Measurements from ENCODE around the gene CDHR2. TPM values are rescaled to one million over a fixed set of nuclear protein-coding genes. Genes with fewer than 3 reads are reported as not detected.

The CDHR2 gene
- total and polyA plus RNA-seq, 2 of the 13 experiments (the other 11 are each of a cell fraction or from before 2014, with no cell fraction given) = 17.9 to 20.9 TPM

DNA sequence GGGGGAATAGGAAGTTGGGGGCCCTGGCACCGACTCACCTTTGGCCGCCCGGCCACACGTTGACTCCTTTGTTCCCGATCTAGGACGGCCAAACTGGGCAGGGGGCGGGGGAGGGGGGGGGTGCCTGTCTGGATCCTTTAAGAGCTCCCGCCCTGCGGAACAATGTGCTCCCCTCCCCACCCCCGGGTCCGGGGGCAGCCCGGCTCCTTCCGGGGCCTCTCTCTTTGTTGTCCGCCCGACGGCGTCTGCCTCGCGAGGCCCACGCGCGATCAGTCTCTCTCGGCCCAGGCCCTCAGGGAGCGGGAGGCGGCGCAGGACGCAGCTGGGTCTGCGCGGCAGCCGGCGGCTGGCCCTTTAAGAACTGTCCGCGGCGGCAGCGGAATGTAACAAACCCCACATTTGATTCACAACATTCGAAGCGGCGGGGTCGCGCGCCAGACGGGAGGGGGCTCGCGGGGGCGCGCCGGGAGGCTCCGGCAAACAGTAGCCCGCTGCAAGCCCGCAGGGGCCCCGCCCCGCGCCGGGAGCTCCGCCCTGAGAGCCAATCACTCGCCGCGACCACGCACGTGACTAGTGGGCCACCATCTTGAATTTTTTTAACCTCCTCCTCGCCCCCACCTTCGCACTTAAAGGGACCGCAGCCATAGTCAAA is 12.1 kb upstream of the CDHR2 start, which contains the start of gene RNF44 (continued):
- TF ChIP-seq HES4 (CRISPR knock-in tag; IDR thresholded peaks at IDR 0.05; ENCODE audit: borderline replicate concordance) (no peak), KMT2A (CRISPR knock-in tag; IDR thresholded peaks at IDR 0.05) (no peak), RBAK (CRISPR knock-in tag; IDR thresholded peaks at IDR 0.05) (no peak), PITX1 (CRISPR knock-in tag; IDR thresholded peaks at IDR 0.05) (no peak), ZNF101 (CRISPR knock-in tag; IDR thresholded peaks at IDR 0.05; ENCODE audit: borderline replicate concordance, low read depth) (no peak), NAIF1 (CRISPR knock-in tag; IDR thresholded peaks at IDR 0.05; ENCODE audit: borderline replicate concordance) (peak; percentile 51; the same call in 1 of the 2 replicates), ZNF510 (CRISPR knock-in tag; IDR thresholded peaks at IDR 0.05; ENCODE audit: low read depth) (no peak), CENPX (CRISPR knock-in tag; IDR thresholded peaks at IDR 0.05) (no peak), ZFP41 (CRISPR knock-in tag; IDR thresholded peaks at IDR 0.05; ENCODE audit: borderline replicate concordance) (no peak), XRCC5 (optimal IDR thresholded peaks at IDR 0.05; ENCODE audit: low read length) (peak; percentile 29), IKZF1 (IDR thresholded peaks at IDR 0.05) (no peak), ZNF33B (CRISPR knock-in tag; IDR thresholded peaks at IDR 0.05) (no peak), KDM3A (CRISPR knock-in tag; IDR thresholded peaks at IDR 0.05; ENCODE audit: low read depth) (no peak), ZNF546 (CRISPR knock-in tag; conservative IDR thresholded peaks at IDR 0.05) (0 out of 2 replicates have a peak, but pooled peaks have one; percentile 36), ZMAT3 (CRISPR knock-in tag; conservative IDR thresholded peaks at IDR 0.05) (no peak), SNRNP70 (IDR thresholded peaks at IDR 0.05; ENCODE audit: low read depth, low read length) (no peak), DR1 (CRISPR knock-in tag; IDR thresholded peaks at IDR 0.05) (no peak)
- TF ChIP-seq, protein P1, sequence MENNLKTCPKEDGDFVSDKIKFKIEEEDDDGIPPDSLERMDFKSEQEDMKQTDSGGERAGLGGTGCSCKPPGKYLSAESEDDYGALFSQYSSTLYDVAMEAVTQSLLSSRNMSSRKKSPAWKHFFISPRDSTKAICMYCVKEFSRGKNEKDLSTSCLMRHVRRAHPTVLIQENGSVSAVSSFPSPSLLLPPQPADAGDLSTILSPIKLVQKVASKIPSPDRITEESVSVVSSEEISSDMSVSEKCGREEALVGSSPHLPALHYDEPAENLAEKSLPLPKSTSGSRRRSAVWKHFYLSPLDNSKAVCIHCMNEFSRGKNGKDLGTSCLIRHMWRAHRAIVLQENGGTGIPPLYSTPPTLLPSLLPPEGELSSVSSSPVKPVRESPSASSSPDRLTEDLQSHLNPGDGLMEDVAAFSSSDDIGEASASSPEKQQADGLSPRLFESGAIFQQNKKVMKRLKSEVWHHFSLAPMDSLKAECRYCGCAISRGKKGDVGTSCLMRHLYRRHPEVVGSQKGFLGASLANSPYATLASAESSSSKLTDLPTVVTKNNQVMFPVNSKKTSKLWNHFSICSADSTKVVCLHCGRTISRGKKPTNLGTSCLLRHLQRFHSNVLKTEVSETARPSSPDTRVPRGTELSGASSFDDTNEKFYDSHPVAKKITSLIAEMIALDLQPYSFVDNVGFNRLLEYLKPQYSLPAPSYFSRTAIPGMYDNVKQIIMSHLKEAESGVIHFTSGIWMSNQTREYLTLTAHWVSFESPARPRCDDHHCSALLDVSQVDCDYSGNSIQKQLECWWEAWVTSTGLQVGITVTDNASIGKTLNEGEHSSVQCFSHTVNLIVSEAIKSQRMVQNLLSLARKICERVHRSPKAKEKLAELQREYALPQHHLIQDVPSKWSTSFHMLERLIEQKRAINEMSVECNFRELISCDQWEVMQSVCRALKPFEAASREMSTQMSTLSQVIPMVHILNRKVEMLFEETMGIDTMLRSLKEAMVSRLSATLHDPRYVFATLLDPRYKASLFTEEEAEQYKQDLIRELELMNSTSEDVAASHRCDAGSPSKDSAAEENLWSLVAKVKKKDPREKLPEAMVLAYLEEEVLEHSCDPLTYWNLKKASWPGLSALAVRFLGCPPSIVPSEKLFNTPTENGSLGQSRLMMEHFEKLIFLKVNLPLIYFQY (CRISPR knock-in tag; IDR thresholded peaks at IDR 0.05; ENCODE audit: borderline replicate concordance) = 0 out of 2 replicates have a peak, but pooled peaks have one; percentile 22
- TF ChIP-seq, protein P2, sequence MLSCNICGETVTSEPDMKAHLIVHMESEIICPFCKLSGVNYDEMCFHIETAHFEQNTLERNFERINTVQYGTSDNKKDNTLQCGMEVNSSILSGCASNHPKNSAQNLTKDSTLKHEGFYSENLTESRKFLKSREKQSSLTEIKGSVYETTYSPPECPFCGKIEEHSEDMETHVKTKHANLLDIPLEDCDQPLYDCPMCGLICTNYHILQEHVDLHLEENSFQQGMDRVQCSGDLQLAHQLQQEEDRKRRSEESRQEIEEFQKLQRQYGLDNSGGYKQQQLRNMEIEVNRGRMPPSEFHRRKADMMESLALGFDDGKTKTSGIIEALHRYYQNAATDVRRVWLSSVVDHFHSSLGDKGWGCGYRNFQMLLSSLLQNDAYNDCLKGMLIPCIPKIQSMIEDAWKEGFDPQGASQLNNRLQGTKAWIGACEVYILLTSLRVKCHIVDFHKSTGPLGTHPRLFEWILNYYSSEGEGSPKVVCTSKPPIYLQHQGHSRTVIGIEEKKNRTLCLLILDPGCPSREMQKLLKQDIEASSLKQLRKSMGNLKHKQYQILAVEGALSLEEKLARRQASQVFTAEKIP (CRISPR knock-in tag; IDR thresholded peaks at IDR 0.05; ENCODE audit: borderline replicate concordance) = no peak
- TF ChIP-seq, protein P3, sequence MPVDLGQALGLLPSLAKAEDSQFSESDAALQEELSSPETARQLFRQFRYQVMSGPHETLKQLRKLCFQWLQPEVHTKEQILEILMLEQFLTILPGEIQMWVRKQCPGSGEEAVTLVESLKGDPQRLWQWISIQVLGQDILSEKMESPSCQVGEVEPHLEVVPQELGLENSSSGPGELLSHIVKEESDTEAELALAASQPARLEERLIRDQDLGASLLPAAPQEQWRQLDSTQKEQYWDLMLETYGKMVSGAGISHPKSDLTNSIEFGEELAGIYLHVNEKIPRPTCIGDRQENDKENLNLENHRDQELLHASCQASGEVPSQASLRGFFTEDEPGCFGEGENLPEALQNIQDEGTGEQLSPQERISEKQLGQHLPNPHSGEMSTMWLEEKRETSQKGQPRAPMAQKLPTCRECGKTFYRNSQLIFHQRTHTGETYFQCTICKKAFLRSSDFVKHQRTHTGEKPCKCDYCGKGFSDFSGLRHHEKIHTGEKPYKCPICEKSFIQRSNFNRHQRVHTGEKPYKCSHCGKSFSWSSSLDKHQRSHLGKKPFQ (CRISPR knock-in tag; IDR thresholded peaks at IDR 0.05; ENCODE audit: insufficient replicate concordance) = peak; percentile 58
- TF ChIP-seq, protein P4, sequence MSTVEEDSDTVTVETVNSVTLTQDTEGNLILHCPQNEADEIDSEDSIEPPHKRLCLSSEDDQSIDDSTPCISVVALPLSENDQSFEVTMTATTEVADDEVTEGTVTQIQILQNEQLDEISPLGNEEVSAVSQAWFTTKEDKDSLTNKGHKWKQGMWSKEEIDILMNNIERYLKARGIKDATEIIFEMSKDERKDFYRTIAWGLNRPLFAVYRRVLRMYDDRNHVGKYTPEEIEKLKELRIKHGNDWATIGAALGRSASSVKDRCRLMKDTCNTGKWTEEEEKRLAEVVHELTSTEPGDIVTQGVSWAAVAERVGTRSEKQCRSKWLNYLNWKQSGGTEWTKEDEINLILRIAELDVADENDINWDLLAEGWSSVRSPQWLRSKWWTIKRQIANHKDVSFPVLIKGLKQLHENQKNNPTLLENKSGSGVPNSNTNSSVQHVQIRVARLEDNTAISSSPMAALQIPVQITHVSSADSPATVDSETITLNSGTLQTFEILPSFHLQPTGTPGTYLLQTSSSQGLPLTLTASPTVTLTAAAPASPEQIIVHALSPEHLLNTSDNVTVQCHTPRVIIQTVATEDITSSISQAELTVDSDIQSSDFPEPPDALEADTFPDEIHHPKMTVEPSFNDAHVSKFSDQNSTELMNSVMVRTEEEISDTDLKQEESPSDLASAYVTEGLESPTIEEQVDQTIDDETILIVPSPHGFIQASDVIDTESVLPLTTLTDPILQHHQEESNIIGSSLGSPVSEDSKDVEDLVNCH (CRISPR knock-in tag; IDR thresholded peaks at IDR 0.05) = no peak

Measured in HepG2 (cell line).